Epithelial cell of esophagus (primary cell): ENCODE data around the gene MEOX1.

ENCODE experiments used
- DNase-seq: peaks from one replicate; pipeline ENCODE4 v3.0.0; 2010; ENCODE audit warnings: low read depth
- H3K4me3 ChIP-seq: 2 replicates; pipeline ENCODE4 v1.5.1; 2011; ENCODE audit warnings: mild to moderate bottlenecking, low read length, control low read depth
- CTCF ChIP-seq: IDR thresholded peaks from 2 replicates; pipeline ENCODE4 v1.5.1; 2011; ENCODE audit warnings: low read depth, mild to moderate bottlenecking, low read length, control low read depth, inconsistent platforms; ENCODE audit not compliant: insufficient read depth; ENCODE audit errors: missing control alignments

MEOX1 gene

GRCh38 chr17:43680461-43680860 lies 18.7 kb upstream of the MEOX1 start:
- DNase-seq, result no peak
- H3K4me3 ChIP-seq, result no peak overlapping the region
- TF ChIP-seq CTCF, result no peak

DNA sequence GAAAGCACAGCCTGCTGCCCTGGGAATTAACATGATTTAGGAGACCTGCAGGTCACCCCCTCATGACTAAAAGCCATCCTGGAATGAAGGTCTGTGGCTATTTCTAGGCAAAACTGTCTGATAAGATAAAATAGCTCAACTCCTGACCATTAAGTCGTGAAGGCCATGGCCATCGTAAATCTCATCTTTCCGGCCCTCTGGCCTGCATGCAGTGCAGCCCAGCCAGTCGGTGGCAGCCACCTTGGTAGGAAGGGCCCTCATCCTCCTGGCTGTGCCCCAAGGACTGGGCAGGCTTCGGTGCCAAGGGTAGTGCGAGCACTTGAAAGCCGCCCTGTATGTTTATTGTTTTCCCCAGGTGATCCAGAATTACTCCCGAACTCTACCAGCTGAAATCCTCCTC lies 18.2 kb upstream of the MEOX1 start:
- TF ChIP-seq CTCF, result no peak
- DNase-seq, result no peak
- H3K4me3 ChIP-seq, result no peak overlapping the region

- no peak for DNase-seq
- TF ChIP-seq CTCF, result no peak
- H3K4me3 ChIP-seq, result no peak overlapping the region
These were observed 17.7 kb upstream of the MEOX1 start for GRCh38 chr17:43679401-43679800.

GRCh38 chr17:43676471-43676870 lies 14.7 kb upstream of the MEOX1 start:
- no peak for TF ChIP-seq CTCF
- no peak for DNase-seq
- H3K4me3 ChIP-seq, result no peak overlapping the region

GRCh38 chr17:43674394-43674793 lies 12.7 kb upstream of the MEOX1 start:
- DNase-seq, result no peak
- no peak for TF ChIP-seq CTCF
- no peak overlapping the region for H3K4me3 ChIP-seq

- H3K4me3 ChIP-seq, result no peak overlapping the region
- peak; percentile 97 for TF ChIP-seq CTCF
- DNase-seq, result peak; percentile 63
These were observed 12.0 kb upstream of the MEOX1 start for GRCh38 chr17:43673516-43674323.
